Measurements from ENCODE around the gene RMND5A. TPM values are rescaled to one million over a fixed set of nuclear protein-coding genes. Genes with fewer than 3 reads are reported as not detected.
"Not testable (repeated sequence)": the region's sequence is repeated elsewhere in the genome, so short reads cannot be mapped to it uniquely, and the experiment has no call there.

The RMND5A gene
- total RNA-seq, 2 donors from 2014 or later, result 45.4 to 49.3 TPM

DNA sequence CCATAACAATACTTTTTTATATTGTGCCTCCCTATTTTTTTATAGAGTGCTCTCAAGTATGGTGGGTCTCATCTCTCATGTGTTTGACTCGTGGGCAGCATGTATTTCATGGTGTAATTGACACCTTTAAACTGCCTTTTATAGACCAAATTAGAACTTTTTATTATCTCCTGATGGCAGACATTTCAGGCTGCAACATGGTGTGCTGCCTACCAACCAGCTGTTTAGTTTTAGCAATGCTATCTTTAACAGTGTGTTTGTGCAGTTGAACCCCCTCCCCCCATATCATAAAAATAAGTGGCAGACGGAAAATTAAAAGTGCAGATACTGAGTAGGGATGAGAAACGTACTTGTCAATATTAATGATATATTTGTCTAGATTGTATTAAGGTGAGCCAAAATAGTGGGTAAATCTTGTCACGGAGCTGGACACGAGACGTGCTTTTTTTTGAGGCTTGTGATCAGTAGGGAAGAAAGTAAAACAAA is 12.0 kb downstream of the RMND5A start:
- H3K36me3 Mint-ChIP-seq (ENCODE audit: low read depth); DNase-seq; H3K9me3 Mint-ChIP-seq; H3K4me1 ChIP-seq (ENCODE audit: control insufficient read depth, insufficient read depth, low read length); H3K27ac ChIP-seq (ENCODE audit: low read depth, low read length); H3K27me3 ChIP-seq (ENCODE audit: control insufficient read depth, insufficient read depth, low read length, poor library complexity, severe bottlenecking); H3K9me3 ChIP-seq (ENCODE audit: control insufficient read depth, low read length); H3K36me3 ChIP-seq (ENCODE audit: control insufficient read depth, insufficient read depth, low read length); H3K4me3 Mint-ChIP-seq; H3K27me3 Mint-ChIP-seq (ENCODE audit: insufficient read depth); H3K4me3 ChIP-seq (ENCODE audit: low read length); H3K27ac Mint-ChIP-seq; H3K9ac ChIP-seq (ENCODE audit: extremely low read depth, low read length, poor library complexity, severe bottlenecking); H3K4me1 Mint-ChIP-seq: not testable (repeated sequence)
- WGBS, 2 experiments (ENCODE audit: insufficient coverage in 1 of 2, insufficient read length in 1 of 2), result no CpG with 5 or more reads among the region's 6 CpGs

DNA sequence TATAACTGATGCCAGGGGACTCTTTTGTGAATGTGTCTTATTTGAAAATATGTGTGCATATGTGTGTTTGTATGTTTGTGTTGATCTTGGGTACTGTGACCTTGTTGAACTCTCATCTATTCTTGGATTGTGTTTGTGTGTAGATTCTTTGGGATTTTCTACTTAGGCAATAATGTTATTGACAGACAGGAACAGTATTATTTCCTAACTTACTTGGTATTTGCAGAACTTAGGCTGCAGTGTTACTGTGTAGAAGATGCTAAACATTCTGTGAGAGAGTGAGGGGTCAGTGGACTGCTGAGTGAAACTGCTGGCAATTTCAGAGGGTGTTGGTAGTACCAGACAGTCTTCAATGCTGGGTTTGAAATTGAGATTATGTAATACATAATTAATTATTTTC is 12.7 kb downstream of the RMND5A start:
- not testable (repeated sequence) for H3K4me3 ChIP-seq (ENCODE audit: low read length); H3K4me1 Mint-ChIP-seq; H3K27ac ChIP-seq (ENCODE audit: low read depth, low read length); H3K27me3 Mint-ChIP-seq (ENCODE audit: insufficient read depth); H3K27me3 ChIP-seq (ENCODE audit: control insufficient read depth, insufficient read depth, low read length, poor library complexity, severe bottlenecking); DNase-seq; H3K9ac ChIP-seq (ENCODE audit: extremely low read depth, low read length, poor library complexity, severe bottlenecking); H3K9me3 ChIP-seq (ENCODE audit: control insufficient read depth, low read length); H3K27ac Mint-ChIP-seq; H3K36me3 Mint-ChIP-seq (ENCODE audit: low read depth); H3K4me3 Mint-ChIP-seq; H3K36me3 ChIP-seq (ENCODE audit: control insufficient read depth, insufficient read depth, low read length); H3K9me3 Mint-ChIP-seq; H3K4me1 ChIP-seq (ENCODE audit: control insufficient read depth, insufficient read depth, low read length)

DNA sequence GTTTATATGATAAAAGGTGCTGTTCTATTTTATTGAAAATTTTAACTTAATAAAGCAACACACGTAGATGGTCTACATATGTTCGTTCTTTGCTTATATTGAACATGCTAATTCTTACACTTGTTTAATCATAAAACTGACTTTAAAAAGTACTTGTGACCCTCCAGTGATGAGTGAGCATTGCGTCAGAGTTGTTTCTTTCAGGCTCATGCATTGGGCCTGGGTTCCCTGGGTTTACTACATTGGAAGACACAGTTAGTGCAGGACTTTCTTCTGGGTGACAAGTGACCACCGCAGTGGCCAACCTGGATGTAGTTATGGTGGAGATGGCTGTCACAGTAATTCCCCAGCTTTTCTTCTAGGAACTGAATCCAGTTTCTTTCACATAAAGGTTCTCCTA is 13.4 kb downstream of the RMND5A start:
- DNase-seq; H3K9me3 ChIP-seq (ENCODE audit: control insufficient read depth, low read length); H3K4me1 ChIP-seq (ENCODE audit: control insufficient read depth, insufficient read depth, low read length); H3K36me3 Mint-ChIP-seq (ENCODE audit: low read depth); H3K36me3 ChIP-seq (ENCODE audit: control insufficient read depth, insufficient read depth, low read length); H3K27ac ChIP-seq (ENCODE audit: low read depth, low read length); H3K4me3 Mint-ChIP-seq; H3K9ac ChIP-seq (ENCODE audit: extremely low read depth, low read length, poor library complexity, severe bottlenecking); H3K4me3 ChIP-seq (ENCODE audit: low read length); H3K27me3 Mint-ChIP-seq (ENCODE audit: insufficient read depth); H3K4me1 Mint-ChIP-seq; H3K27me3 ChIP-seq (ENCODE audit: control insufficient read depth, insufficient read depth, low read length, poor library complexity, severe bottlenecking); H3K9me3 Mint-ChIP-seq; H3K27ac Mint-ChIP-seq: not testable (repeated sequence)
- WGBS, 2 experiments (ENCODE audit: insufficient coverage in 1 of 2, insufficient read length in 1 of 2), result no CpG with 5 or more reads among the region's 4 CpGs

DNA sequence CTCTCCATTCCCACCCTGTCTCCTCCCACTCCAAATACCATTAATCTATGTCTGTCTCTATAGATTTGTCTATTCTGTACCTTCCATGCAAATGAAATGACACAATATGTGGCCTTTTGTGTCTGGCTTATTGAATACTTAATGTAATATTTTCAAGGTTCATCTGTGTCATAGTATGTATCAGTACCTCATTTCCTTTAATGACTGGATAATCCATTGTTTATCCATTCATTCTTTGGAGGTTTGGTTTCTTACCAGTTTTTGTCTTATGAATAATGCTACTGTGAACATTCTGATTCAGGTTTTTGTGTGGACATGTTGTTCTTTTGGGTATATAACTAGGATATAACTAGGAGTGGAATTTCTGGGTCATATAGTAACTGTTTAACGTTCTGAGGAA is 14.8 kb downstream of the RMND5A start:
- not testable (repeated sequence) for H3K9me3 ChIP-seq (ENCODE audit: control insufficient read depth, low read length); H3K36me3 ChIP-seq (ENCODE audit: control insufficient read depth, insufficient read depth, low read length); H3K9ac ChIP-seq (ENCODE audit: extremely low read depth, low read length, poor library complexity, severe bottlenecking); H3K4me1 Mint-ChIP-seq; H3K27me3 Mint-ChIP-seq (ENCODE audit: insufficient read depth); H3K4me3 Mint-ChIP-seq; H3K27me3 ChIP-seq (ENCODE audit: control insufficient read depth, insufficient read depth, low read length, poor library complexity, severe bottlenecking); H3K27ac Mint-ChIP-seq; H3K9me3 Mint-ChIP-seq; H3K36me3 Mint-ChIP-seq (ENCODE audit: low read depth); DNase-seq; H3K27ac ChIP-seq (ENCODE audit: low read depth, low read length); H3K4me1 ChIP-seq (ENCODE audit: control insufficient read depth, insufficient read depth, low read length); H3K4me3 ChIP-seq (ENCODE audit: low read length)
- no CpG with 5 or more reads among the region's 1 CpG for whole genome bisulfite sequencing, 2 experiments (ENCODE audit: insufficient coverage in 1 of 2, insufficient read length in 1 of 2)

DNA sequence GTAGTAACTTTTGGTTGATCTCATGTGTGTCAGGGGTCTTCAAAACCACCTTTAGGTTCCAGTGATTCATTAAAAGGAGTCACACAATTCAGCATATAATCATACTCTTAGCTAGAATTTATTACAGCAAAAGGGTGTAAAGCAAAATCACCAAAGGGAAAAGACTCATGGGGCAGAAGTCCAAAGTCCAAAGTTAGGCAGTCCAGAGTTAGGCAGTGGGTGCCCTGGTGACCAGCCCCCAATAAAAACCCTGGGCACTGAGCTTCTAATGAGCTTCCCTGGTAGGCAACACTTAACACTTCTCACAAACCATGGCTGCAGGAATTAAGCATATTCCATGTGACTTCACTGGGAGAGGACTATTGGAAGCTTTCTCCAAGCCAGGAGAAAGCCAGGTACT is 19.4 kb downstream of the RMND5A start:
- H3K9me3 ChIP-seq (ENCODE audit: control insufficient read depth, low read length); H3K4me3 ChIP-seq (ENCODE audit: low read length); H3K36me3 ChIP-seq (ENCODE audit: control insufficient read depth, insufficient read depth, low read length); H3K27me3 Mint-ChIP-seq (ENCODE audit: insufficient read depth); H3K27ac ChIP-seq (ENCODE audit: low read depth, low read length); DNase-seq; H3K4me1 ChIP-seq (ENCODE audit: control insufficient read depth, insufficient read depth, low read length); H3K4me3 Mint-ChIP-seq; H3K27me3 ChIP-seq (ENCODE audit: control insufficient read depth, insufficient read depth, low read length, poor library complexity, severe bottlenecking); H3K9me3 Mint-ChIP-seq; H3K9ac ChIP-seq (ENCODE audit: extremely low read depth, low read length, poor library complexity, severe bottlenecking); H3K4me1 Mint-ChIP-seq; H3K27ac Mint-ChIP-seq: not testable (repeated sequence)
- peaks cover 12% of the 10 kb centered on the region for H3K36me3 Mint-ChIP-seq (ENCODE audit: low read depth)

DNA sequence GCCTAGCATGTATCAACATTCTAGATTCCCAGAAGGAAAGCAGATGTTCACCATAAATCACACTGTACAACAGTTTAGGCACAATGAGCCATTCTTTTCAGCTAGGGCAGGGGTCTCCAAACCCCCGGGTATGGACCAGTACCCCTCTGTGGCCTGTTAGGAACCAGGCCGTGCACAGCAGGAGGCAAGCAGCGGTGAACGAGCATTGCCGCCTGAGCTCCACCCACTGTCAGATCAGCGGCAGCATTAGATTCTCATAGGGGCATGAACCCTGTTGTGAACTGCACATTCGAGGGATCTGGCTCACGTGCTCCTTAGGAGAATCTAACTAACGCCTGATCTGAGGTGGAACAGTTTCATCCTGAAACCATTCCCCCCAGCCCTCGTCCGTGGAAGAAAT is 19.8 kb downstream of the RMND5A start:
- H3K4me3 ChIP-seq (ENCODE audit: low read length); H3K27me3 Mint-ChIP-seq (ENCODE audit: insufficient read depth); H3K27me3 ChIP-seq (ENCODE audit: control insufficient read depth, insufficient read depth, low read length, poor library complexity, severe bottlenecking); H3K4me1 Mint-ChIP-seq; H3K4me3 Mint-ChIP-seq; H3K4me1 ChIP-seq (ENCODE audit: control insufficient read depth, insufficient read depth, low read length); H3K36me3 ChIP-seq (ENCODE audit: control insufficient read depth, insufficient read depth, low read length); H3K27ac Mint-ChIP-seq; H3K9me3 Mint-ChIP-seq; H3K27ac ChIP-seq (ENCODE audit: low read depth, low read length); H3K9me3 ChIP-seq (ENCODE audit: control insufficient read depth, low read length); H3K9ac ChIP-seq (ENCODE audit: extremely low read depth, low read length, poor library complexity, severe bottlenecking); DNase-seq: not testable (repeated sequence)
- peaks cover 12% of the 10 kb centered on the region for H3K36me3 Mint-ChIP-seq (ENCODE audit: low read depth)
- WGBS, 2 experiments (ENCODE audit: insufficient coverage in 1 of 2, insufficient read length in 1 of 2), result no CpG with 5 or more reads among the region's 11 CpGs

DNA sequence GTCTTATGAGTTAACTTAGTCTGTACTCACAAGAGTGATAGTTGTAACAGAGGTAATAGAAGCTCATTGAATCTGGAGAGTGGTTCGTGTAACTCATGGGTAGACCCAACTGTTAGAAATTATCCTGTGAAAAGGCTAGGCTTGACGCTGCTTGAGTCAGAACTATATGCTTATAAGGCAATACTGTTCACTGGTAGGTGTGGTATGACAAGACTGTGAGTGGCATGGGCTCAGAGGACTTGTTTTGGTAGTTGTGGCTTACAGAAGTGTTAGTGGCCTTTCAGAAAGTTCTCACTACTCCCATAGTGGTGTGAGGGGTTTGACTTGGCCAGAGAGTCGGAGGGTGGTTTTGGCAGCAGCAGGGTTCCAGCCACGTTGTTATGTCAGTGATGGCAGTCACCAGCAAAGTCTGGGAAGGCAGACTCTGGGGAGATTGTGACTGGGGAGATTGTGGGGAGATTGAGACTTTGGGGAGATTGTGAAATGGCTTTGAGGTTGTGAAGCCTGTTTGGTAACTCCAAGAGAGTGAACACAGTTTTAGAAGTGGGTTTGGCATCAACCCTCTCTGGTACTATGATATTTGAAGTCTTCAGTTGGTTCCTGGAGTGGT is 21.9 kb downstream of the RMND5A start:
- no CpG with 5 or more reads among the region's 4 CpGs for WGBS, 2 experiments (ENCODE audit: insufficient coverage in 1 of 2, insufficient read length in 1 of 2)
- H3K4me3 ChIP-seq (ENCODE audit: low read length); H3K27me3 Mint-ChIP-seq (ENCODE audit: insufficient read depth): not testable (repeated sequence)

More for the DNA sequence above, 21.9 kb downstream of the RMND5A start:
- H3K27me3 ChIP-seq (ENCODE audit: control insufficient read depth, insufficient read depth, low read length, poor library complexity, severe bottlenecking); H3K27ac Mint-ChIP-seq; H3K9ac ChIP-seq (ENCODE audit: extremely low read depth, low read length, poor library complexity, severe bottlenecking); H3K4me3 Mint-ChIP-seq; DNase-seq; H3K4me1 ChIP-seq (ENCODE audit: control insufficient read depth, insufficient read depth, low read length); H3K9me3 ChIP-seq (ENCODE audit: control insufficient read depth, low read length); H3K4me1 Mint-ChIP-seq; H3K27ac ChIP-seq (ENCODE audit: low read depth, low read length); H3K9me3 Mint-ChIP-seq: not testable (repeated sequence)
- H3K36me3 Mint-ChIP-seq (ENCODE audit: low read depth), result peaks cover 14% of the 10 kb centered on the region
- peaks cover 14% of the 10 kb centered on the region for H3K36me3 ChIP-seq (ENCODE audit: control insufficient read depth, insufficient read depth, low read length)
